HG02840 (cell line): ENCODE results near the gene C1QTNF1.

ENCODE experiments used
- ATAC-seq: cut with Tn5 transposase; IDR thresholded peaks from one replicate; pipeline ENCODE4 v1.9.1; 2021; ENCODE audit warnings: mild to moderate bottlenecking, moderate library complexity, moderate number of reproducible peaks; ENCODE audit not compliant: unreplicated experiment, low FRiP score

The C1QTNF1 gene

GRCh38 chr17:78992542-78993212 lies 31.3 kb upstream of the C1QTNF1 start:
- ATAC-seq: no peak

GRCh38 chr17:78993241-78993956 lies 30.6 kb upstream of the C1QTNF1 start:
- no peak for ATAC-seq

- ATAC-seq: no peak
Measured at GRCh38 chr17:78993981-78994671, 29.8 kb upstream of the C1QTNF1 start.

DNA sequence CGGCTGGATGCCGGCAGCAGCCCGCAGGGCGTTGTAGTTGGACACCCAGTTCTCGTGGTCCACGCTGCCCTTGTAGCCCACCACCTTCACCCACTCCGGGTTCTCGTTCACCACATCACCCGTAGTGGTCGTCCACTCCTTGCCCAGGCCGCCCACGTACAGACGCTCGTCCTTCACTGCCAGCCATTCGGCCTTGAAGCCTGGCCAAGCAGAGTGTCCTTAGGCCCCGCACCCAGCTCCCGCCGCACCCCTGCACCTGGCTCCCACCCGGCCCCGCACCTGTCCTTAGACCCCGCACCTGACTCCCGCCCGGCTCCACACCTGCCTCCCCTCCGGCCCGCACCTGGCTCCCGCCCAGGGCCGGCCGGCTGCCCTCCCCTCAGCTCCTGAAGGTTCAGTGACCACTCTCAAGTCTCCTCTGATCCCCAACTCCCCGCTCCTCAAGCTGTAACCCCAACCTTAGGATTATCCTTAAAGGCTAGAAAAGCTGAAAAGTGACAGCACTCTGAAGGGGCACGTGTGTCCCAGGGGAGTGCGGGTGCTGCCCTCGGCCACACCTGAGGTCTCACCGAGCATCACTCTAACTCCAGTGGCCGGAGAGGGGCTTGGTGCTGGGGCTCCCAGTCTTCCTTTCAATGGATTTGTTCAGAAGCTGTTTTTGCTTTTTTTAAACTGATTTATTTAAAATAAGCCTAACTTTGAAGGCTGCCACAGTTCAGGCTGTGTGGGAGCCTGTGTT lies 28.8 kb upstream of the C1QTNF1 start:
- ATAC-seq: no peak

- ATAC-seq: no peak
Measured at GRCh38 chr17:78995761-78996451, 28.1 kb upstream of the C1QTNF1 start.

- no peak for ATAC-seq
Measured at GRCh38 chr17:78996781-78997201, 27.2 kb upstream of the C1QTNF1 start.

GRCh38 chr17:78997231-78997741 lies 26.7 kb upstream of the C1QTNF1 start:
- no peak for ATAC-seq

DNA sequence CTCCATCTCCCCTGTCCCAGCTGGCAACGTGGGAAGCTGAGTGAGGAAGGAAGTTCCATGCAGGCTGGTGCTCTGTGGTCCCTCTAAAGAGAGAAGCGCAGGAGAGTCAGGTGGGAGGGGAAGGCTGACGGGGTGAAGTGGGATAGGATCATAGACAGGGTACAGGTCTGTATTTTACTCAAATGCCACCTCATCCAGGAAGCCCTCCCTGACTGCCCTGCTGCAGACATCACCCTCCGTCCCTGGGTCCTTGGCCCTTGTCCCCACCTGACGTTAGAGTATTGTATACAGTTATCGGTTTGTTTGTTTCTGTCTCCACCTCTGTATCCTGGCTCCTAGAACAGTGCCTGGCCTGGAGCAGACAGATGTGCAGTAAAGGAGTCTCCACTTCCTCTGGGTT lies 26.1 kb upstream of the C1QTNF1 start:
- no peak for ATAC-seq

- no peak for ATAC-seq
Measured at GRCh38 chr17:78998311-78999055, 25.5 kb upstream of the C1QTNF1 start.

GRCh38 chr17:78999056-78999768 lies 24.8 kb upstream of the C1QTNF1 start:
- ATAC-seq: no peak

- ATAC-seq: no peak
Measured at GRCh38 chr17:78999947-79000395, 24.0 kb upstream of the C1QTNF1 start.

GRCh38 chr17:79000396-79001189 lies 23.4 kb upstream of the C1QTNF1 start:
- ATAC-seq: no peak

DNA sequence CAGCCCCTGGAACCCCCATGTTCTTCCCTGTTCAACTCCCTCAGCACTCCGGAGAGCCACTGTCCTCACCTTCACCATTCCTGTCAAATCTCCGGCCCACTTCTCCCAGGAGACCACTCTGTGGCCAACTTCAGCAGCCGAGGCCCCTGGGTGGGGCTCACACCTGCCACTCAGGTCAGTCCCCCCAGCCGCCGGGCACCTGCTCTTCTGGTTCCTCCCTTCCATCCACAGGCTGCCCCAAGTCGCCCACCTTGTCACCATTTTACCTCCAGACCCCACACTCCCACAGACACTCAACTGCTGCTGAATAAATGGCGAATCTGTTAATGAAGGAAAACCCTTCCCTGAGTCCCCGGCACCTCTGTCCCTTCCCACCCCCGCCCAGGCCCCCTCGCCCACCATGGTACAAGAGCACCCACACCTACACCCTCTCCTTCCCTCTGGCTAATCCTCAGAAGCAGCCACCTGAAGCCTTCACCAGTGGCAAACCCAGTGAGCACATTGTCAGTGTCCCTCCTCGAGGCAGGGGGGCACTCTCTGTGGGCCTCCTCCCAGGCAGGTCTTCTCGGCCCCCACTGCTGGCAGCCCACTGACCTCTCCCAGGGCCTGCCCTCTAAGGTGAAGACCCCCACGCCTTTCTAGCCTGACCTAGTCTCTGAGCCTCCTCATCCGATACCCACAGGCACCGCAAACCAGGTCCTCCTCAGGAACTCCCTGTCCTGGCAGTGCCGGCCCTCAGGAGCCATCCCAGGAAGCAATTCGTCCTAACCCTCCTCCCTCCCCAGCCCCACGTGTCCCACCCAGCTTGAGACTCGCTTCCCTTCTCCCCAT lies 22.6 kb upstream of the C1QTNF1 start:
- ATAC-seq: no peak

DNA sequence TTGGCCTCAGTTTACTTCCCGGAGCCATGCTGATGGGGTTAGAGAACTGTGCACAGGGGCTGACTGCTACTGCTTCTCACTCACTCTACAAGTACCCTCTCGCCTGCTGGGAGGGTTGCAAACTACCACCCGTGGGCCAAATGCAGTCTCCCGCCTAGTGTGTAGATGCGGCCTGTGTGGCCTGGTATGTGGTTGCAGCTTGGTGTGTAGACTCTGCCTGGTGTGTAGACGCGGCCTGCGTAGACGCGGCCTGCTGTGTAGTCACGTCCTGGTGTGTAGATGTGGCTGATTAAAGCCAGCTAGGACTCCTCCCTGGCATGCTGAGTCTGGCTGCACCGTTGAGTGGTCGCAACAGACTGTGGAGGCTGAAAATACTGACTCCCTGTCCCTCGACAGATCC lies 21.7 kb upstream of the C1QTNF1 start:
- no peak for ATAC-seq

GRCh38 chr17:79002796-79003593 lies 21.0 kb upstream of the C1QTNF1 start:
- no peak for ATAC-seq
